Panc1 (cell line): ENCODE measurements around the gene PCDHB1.

Source experiments
- CTCF ChIP-seq: fragments of 450-650 bp; IDR thresholded peaks from 2 replicates; pipeline ENCODE4 v1.5.1; 2017; ENCODE audit warnings: mild to moderate bottlenecking
- POLR2AphosphoS5 ChIP-seq: IDR thresholded peaks from 2 replicates; pipeline ENCODE4 v1.6.1; 2012; ENCODE audit warnings: mild to moderate bottlenecking, low read depth, low read length, moderate library complexity
- REST ChIP-seq, 2 experiments: IDR thresholded peaks; 2 replicates each; pipeline ENCODE4 v1.6.1; 2011 to 2012; ENCODE audit warnings: low read depth in 2 of 2, control low read depth in 1 of 2, low read length in 1 of 2, mild to moderate bottlenecking in 1 of 2, moderate library complexity in 1 of 2; ENCODE audit not compliant: insufficient read depth in 1 of 2
- SIN3A ChIP-seq: IDR thresholded peaks from 2 replicates; pipeline ENCODE4 v1.6.1; 2012; ENCODE audit warnings: low read depth, mild to moderate bottlenecking, low read length, moderate library complexity, borderline replicate concordance; ENCODE audit not compliant: insufficient read depth
- TCF7L2 ChIP-seq: IDR thresholded peaks from 2 replicates; pipeline ENCODE4 v1.6.1; 2011; ENCODE audit warnings: mild to moderate bottlenecking, low read depth, low read length, inconsistent platforms

- peak; percentile 58 for TF ChIP-seq CTCF
- TF ChIP-seq POLR2AphosphoS5 = no peak
- no peak for TF ChIP-seq TCF7L2
- no peak; a peak in 1 of 4 replicates for TF ChIP-seq REST (IDR thresholded peaks at IDR 0.05; ENCODE audit: insufficient read depth in 1 of 2, low read depth in 2 of 2, low read length in 1 of 2)
- TF ChIP-seq SIN3A = no peak
Observed at GRCh38 chr5:141041427-141041785, 9.8 kb upstream of the PCDHB1 start.
